ENCODE data around the gene ZFR2. TPM values are rescaled to one million over a fixed set of nuclear protein-coding genes. Genes with fewer than 3 reads are reported as not detected.

Gene ZFR2
- total RNA-seq, 4 donors from 2014 or later, result 0.13 TPM; not detected in 3

- no peak overlapping the region for H3K4me3 ChIP-seq (ENCODE audit: low read depth, poor library complexity, severe bottlenecking)
- intact Hi-C loops (cut with DNase I; ENCODE audit: low total_unique reads), result no loop called here
- no peak for DNase-seq (ENCODE audit: low spot score in 2 of 2)
- TF ChIP-seq CTCF (IDR thresholded peaks at IDR 0.05) (no peak), POLR2A (IDR thresholded peaks at IDR 0.05) (no peak)
- 90 to 94% methylated on average over 1 of the region's 1 CpG for WGBS, 2 donors
These were observed 86.5 kb downstream of the ZFR2 start for GRCh38 chr19:3782330-3782729.

- H3K4me3 ChIP-seq (ENCODE audit: low read depth, poor library complexity, severe bottlenecking), result no peak overlapping the region
- TF ChIP-seq POLR2A (IDR thresholded peaks at IDR 0.05) (no peak), CTCF (IDR thresholded peaks at IDR 0.05) (no peak)
- intact Hi-C loops (cut with DNase I; ENCODE audit: low total_unique reads), result no loop called here
- DNase-seq (ENCODE audit: low spot score in 2 of 2), result no peak
- WGBS, 2 donors, result 96 to 98% methylated on average over 2 of the region's 2 CpGs
These were observed 87.2 kb downstream of the ZFR2 start for GRCh38 chr19:3781603-3782002.

GRCh38 chr19:3780786-3781304, 88.0 kb downstream of the ZFR2 start:
- WGBS, 2 donors, result 88 to 89% methylated on average over 9 of the region's 9 CpGs
- TF ChIP-seq CTCF (IDR thresholded peaks at IDR 0.05) (no peak), POLR2A (IDR thresholded peaks at IDR 0.05) (no peak)
- intact Hi-C loops (cut with DNase I; ENCODE audit: low total_unique reads), result no loop called here
- H3K4me3 ChIP-seq (ENCODE audit: low read depth, poor library complexity, severe bottlenecking), result no peak overlapping the region
- DNase-seq (ENCODE audit: low spot score in 2 of 2), result no peak

- intact Hi-C loops (cut with DNase I; ENCODE audit: low total_unique reads), result no loop called here
- no peak overlapping the region for H3K4me3 ChIP-seq (ENCODE audit: low read depth, poor library complexity, severe bottlenecking)
- 64 to 66% methylated on average over 42 to 44 of the region's 44 CpGs for WGBS, 2 donors
- DNase-seq (ENCODE audit: low spot score in 2 of 2), result no peak
- no peak for TF ChIP-seq CTCF (IDR thresholded peaks at IDR 0.05)
- no peak for TF ChIP-seq POLR2A (IDR thresholded peaks at IDR 0.05)
These were observed 89.7 kb downstream of the ZFR2 start for GRCh38 chr19:3778899-3779723.

- DNase-seq (ENCODE audit: low spot score in 2 of 2), result no peak
These were observed 90.6 kb downstream of the ZFR2 start for GRCh38 chr19:3778104-3778867.

GRCh38 chr19:3776479-3777040, 92.3 kb downstream of the ZFR2 start:
- no peak overlapping the region for H3K4me3 ChIP-seq (ENCODE audit: low read depth, poor library complexity, severe bottlenecking)
- intact Hi-C loops (cut with DNase I; ENCODE audit: low total_unique reads), result no loop called here
- no peak for DNase-seq (ENCODE audit: low spot score in 2 of 2)
- 75 to 93% methylated on average over 1 of the region's 1 CpG for WGBS, 2 donors
- TF ChIP-seq CTCF (IDR thresholded peaks at IDR 0.05) (no peak), POLR2A (IDR thresholded peaks at IDR 0.05) (no peak)

More at GRCh38 chr19:3778104-3778867, 90.6 kb downstream of the ZFR2 start:
- intact Hi-C loops (cut with DNase I; ENCODE audit: low total_unique reads), result no loop called here
- H3K4me3 ChIP-seq (ENCODE audit: low read depth, poor library complexity, severe bottlenecking), result no peak overlapping the region
- no peak for TF ChIP-seq POLR2A (IDR thresholded peaks at IDR 0.05)
- 80 to 81% methylated on average over 25 to 33 of the region's 37 CpGs for WGBS, 2 donors

Data from lower leg skin (tissue), 4 donors.